Vagina (tissue), 2 donors: Measurements from ENCODE around the gene KCNN3. TPM values are rescaled to one million over a fixed set of nuclear protein-coding genes. Genes with fewer than 3 reads are reported as not detected.

Experiments used
- DNase-seq, 2 donors: peaks; one replicate each; pipeline ENCODE4 v3.0.0-alpha.2; 2017; ENCODE audit errors: extremely low spot score in 2 of 2
- H3K27ac ChIP-seq: fragments of 200-600 bp; sonication (generic); one replicate; pipeline ENCODE4 v1.5.1; 2019
- H3K27me3 ChIP-seq: fragments of 200-600 bp; sonication (generic); one replicate; pipeline ENCODE4 v1.5.1; 2019
- H3K36me3 ChIP-seq, 2 donors: fragments of 200-600 bp; sonication (generic); one replicate each; pipeline ENCODE4 v1.5.1; 2017 to 2019
- H3K4me1 ChIP-seq: fragments of 200-600 bp; sonication (generic); one replicate; pipeline ENCODE4 v1.5.1; 2019
- H3K4me3 ChIP-seq, 2 donors: fragments of 200-600 bp; sonication (generic); 1 replicate in 1 of 2; 2 replicates in 1 of 2; pipeline ENCODE4 v1.5.1; 2016 to 2019
- H3K9me3 ChIP-seq: fragments of 200-600 bp; sonication (generic); one replicate; pipeline ENCODE4 v1.5.1; 2019
- POLR2A ChIP-seq, 2 donors: fragments of 450-650 bp; IDR thresholded peaks; one replicate each; pipeline ENCODE4 v1.6.1; 2017; ENCODE audit warnings: antibody characterized with exemption in 2 of 2, mild to moderate bottlenecking in 2 of 2, moderate library complexity in 2 of 2
- POLR2AphosphoS5 ChIP-seq, 2 donors: sonication (generic); formaldehyde crosslinking; IDR thresholded peaks; one replicate each; pipeline ENCODE4 v1.9.0; 2017; ENCODE audit warnings: antibody characterized with exemption in 2 of 2, mild to moderate bottlenecking in 2 of 2, low read depth in 1 of 2; ENCODE audit not compliant: insufficient read depth in 1 of 2
- intact Hi-C: fragments of 100-400 bp; cut with DNase I; formaldehyde crosslinking; loops from one replicate; pipeline ENCODE4 v1.15.1; 2023
- total RNA-seq: library from RNA; depleted of rRNA; stranded (reverse); fragments of >200 nt; gene quantifications from one replicate; pipeline ENCODE4 v1.2.3, GENCODE V29; 2016
- TF ChIP-seq, protein P1 (sequence below), 3 experiments: fragments of 450-650 bp in 2 of 3; fragments of 200-600 bp in 1 of 3; sonication (generic) in 1 of 3; IDR thresholded peaks; one replicate each; pipeline ENCODE4 v1.5.1; 2017 to 2019; ENCODE audit warnings: antibody characterized with exemption in 3 of 3, mild to moderate bottlenecking in 2 of 3, moderate library complexity in 2 of 3

The KCNN3 gene
- total RNA-seq, 1 donor from 2014 or later = 7.4 TPM

DNA sequence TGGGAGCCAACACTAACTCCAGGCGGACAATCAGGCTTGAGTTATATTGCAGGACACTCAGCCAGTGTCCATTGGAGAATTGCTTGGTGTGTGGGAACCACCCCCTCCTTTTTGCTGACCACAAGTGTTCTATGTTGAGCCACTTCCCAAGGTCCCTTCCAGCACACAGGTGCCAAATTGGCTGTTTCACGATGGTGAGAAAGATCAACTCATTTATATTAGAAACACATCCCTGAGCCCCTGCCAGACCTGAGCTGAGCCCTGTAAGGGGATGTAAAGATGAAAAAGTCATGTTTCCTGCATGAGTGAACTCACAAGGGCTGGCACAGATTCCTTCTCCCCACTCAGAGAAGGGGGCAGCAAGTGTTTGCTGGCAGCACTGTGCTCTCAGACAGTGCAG is 96.5 kb downstream of the KCNN3 start:
- TF ChIP-seq POLR2A (IDR thresholded peaks at IDR 0.05) (no peak), POLR2AphosphoS5 (IDR thresholded peaks at IDR 0.05; ENCODE audit: insufficient read depth in 1 of 2, low read depth in 1 of 2) (no peak)
- TF ChIP-seq, protein P1, sequence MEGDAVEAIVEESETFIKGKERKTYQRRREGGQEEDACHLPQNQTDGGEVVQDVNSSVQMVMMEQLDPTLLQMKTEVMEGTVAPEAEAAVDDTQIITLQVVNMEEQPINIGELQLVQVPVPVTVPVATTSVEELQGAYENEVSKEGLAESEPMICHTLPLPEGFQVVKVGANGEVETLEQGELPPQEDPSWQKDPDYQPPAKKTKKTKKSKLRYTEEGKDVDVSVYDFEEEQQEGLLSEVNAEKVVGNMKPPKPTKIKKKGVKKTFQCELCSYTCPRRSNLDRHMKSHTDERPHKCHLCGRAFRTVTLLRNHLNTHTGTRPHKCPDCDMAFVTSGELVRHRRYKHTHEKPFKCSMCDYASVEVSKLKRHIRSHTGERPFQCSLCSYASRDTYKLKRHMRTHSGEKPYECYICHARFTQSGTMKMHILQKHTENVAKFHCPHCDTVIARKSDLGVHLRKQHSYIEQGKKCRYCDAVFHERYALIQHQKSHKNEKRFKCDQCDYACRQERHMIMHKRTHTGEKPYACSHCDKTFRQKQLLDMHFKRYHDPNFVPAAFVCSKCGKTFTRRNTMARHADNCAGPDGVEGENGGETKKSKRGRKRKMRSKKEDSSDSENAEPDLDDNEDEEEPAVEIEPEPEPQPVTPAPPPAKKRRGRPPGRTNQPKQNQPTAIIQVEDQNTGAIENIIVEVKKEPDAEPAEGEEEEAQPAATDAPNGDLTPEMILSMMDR (IDR thresholded peaks at IDR 0.05) = no peak

DNA sequence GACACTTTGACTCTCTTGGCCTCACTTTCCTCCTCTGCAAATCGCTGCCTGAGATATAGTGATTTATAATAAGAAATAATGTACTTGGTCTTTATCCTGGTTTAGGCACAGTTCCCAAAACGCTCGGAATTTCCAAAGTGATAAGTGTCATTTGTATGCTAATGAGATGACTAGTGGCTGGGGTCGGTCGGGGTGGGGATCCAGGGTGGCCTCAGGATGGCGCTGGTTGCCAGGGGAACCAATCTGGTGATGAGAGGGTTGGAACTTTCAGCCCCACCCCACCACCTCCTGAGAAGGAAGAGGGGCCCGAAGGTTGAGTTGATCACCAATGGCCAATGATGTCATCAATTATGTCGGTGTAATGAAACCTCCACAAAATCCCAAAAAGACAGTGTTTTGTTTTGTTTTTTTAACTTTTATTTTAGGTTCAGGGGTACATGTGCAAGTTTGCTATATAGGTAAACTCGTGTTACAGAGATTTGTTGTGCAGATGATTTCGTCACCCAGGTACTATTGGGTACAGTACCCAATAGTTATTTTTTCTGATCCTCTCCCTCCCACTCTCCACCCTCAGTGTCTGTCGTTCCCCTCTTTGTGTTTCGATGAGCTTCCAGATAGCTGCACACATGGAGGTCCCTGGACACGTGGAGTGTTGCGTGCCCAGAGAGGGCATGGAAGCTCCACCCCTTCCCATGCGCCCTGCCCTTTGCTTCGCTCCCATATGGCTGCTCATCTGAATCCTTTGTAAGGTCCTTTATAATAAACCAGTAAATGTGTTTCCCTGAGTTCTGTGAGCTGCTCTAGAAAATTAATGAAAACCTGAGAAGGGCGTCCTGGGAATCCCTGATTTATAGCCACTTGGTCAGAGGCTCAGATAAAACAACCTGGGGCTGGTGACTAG is 97.2 kb downstream of the KCNN3 start:
- Histone ChIP-seq H3K36me3 (no peaks in the 10 kb centered on the region), H3K27me3 (no peaks in the 10 kb centered on the region), H3K9me3 (no peaks in the 10 kb centered on the region), H3K4me3 (no peak overlapping the region), H3K27ac (no peak overlapping the region), H3K4me1 (no peaks in the 10 kb centered on the region)
- TF ChIP-seq POLR2A (IDR thresholded peaks at IDR 0.05) (no peak), POLR2AphosphoS5 (IDR thresholded peaks at IDR 0.05; ENCODE audit: insufficient read depth in 1 of 2, low read depth in 1 of 2) (no peak)
- TF ChIP-seq, protein P1 (IDR thresholded peaks at IDR 0.05) = no peak
- intact Hi-C loops = no loop called here
- DNase-seq = no peak

More for the DNA sequence above, 96.5 kb downstream of the KCNN3 start:
- Histone ChIP-seq H3K27me3 (no peaks in the 10 kb centered on the region), H3K27ac (no peak overlapping the region), H3K36me3 (no peaks in the 10 kb centered on the region), H3K4me1 (no peaks in the 10 kb centered on the region), H3K4me3 (no peak overlapping the region), H3K9me3 (no peaks in the 10 kb centered on the region)
- no peak for DNase-seq
- intact Hi-C loops = no loop called here

DNA sequence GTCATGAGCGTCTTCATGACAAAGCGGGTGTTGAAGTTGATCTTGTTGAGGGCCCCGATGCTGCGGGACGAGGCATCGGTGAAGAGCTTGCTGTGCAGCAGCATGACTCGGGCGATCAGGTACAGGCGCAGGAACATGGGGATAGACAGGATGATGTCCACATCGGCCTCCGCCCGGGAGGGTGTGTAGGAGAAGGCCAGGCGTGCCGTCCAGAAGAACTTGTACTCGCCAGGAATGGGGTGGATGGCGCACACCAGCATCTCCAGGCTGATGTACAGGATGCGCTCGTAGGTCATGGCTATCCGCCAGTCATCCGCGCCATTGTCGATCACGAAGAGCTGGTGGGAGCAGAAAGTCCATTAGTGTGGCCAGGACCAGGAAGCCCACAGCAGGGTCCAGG is 98.0 kb downstream of the KCNN3 start:
- DNase-seq = no peak
- intact Hi-C loops = no loop called here
- no peaks in the 10 kb centered on the region for H3K4me1 ChIP-seq
- no peaks in the 10 kb centered on the region for H3K36me3 ChIP-seq
- no peaks in the 10 kb centered on the region for H3K9me3 ChIP-seq
- no peak overlapping the region for H3K4me3 ChIP-seq
- TF ChIP-seq POLR2A (IDR thresholded peaks at IDR 0.05) = no peak
- no peak for TF ChIP-seq POLR2AphosphoS5 (IDR thresholded peaks at IDR 0.05; ENCODE audit: insufficient read depth in 1 of 2, low read depth in 1 of 2)
- TF ChIP-seq, protein P1 (IDR thresholded peaks at IDR 0.05) = no peak
- no peaks in the 10 kb centered on the region for H3K27me3 ChIP-seq
- no peak overlapping the region for H3K27ac ChIP-seq

DNA sequence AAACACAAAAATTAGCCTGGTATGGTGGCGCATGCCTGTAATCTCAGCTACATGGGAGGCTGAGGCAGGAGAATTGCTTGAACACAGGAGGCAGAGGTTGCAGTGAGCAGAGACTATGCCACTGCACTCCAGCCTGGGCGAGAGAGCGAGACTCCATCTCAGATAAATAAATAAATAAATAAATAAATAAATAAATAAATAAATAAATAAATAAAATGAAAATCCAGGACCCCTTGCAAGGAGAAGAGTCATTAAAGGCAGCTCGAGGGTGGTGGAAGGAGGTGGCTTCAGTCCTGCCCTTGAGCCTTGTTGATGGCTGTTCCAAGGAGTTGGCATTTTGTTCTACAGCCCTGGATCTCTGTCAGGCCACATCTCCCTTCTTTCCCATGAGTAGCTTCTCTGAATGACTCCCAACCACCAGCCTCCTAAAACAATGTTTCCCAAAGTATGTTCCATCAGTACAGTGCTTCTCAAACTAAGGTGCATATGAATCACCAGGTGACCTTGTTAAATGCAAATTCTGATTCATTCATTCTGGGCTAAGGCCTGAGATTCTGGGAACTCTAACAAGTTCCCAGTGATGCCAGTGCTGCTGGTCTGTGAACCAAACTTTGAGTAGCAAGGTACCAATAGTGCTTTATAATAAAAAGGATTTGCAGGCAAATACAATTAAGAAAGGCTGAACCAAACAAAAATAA is 99.0 kb downstream of the KCNN3 start:
- intact Hi-C loops = no loop called here
- DNase-seq = no peak

More for the DNA sequence above, 99.0 kb downstream of the KCNN3 start:
- TF ChIP-seq POLR2AphosphoS5 (IDR thresholded peaks at IDR 0.05; ENCODE audit: insufficient read depth in 1 of 2, low read depth in 1 of 2) (no peak), POLR2A (IDR thresholded peaks at IDR 0.05) (no peak)
- TF ChIP-seq, protein P1 (IDR thresholded peaks at IDR 0.05) = no peak
- Histone ChIP-seq H3K9me3 (no peaks in the 10 kb centered on the region), H3K4me1 (no peaks in the 10 kb centered on the region), H3K27ac (no peak overlapping the region), H3K4me3 (no peak overlapping the region), H3K27me3 (no peaks in the 10 kb centered on the region), H3K36me3 (no peaks in the 10 kb centered on the region)
